Pancreas (tissue), 10 donors: ENCODE measurements around the gene MT1H. TPM values are rescaled to one million over a fixed set of nuclear protein-coding genes. Genes with fewer than 3 reads are reported as not detected.

Source experiments
- ATAC-seq, 4 donors: fragments of 200-7000 bp; cut with Tn5 transposase; one replicate each; pipeline versions ENCODE4 v1.8.0 to v1.9.1; 2020; ENCODE audit warnings: mild to moderate bottlenecking in 4 of 4, moderate library complexity in 4 of 4
- DNase-seq, 6 donors: peaks; one replicate each; pipeline ENCODE4 v3.0.0-alpha.2; 2020
- FAIRE-seq: peaks from 2 replicates; lab custom pipeline; 2012; peaks lifted over from hg19 to GRCh38; lab: Jason Lieb, UNC
- H3K27ac ChIP-seq, 4 donors: fragments of 200-600 bp; sonication (generic); 1 replicate in 3 of 4; 2 replicates in 1 of 4; pipeline versions ENCODE4 v1.5.0 to v1.8.0; 2020
- H3K27me3 ChIP-seq, 4 donors: fragments of 200-600 bp; one replicate each; pipeline ENCODE4 v1.8.0; 2021
- H3K36me3 ChIP-seq, 3 donors: fragments of 200-600 bp; sonication (generic) in 1 of 3; one replicate each; pipeline versions ENCODE4 v1.5.0 to v1.8.0; 2020 to 2021
- H3K4me1 ChIP-seq, 3 donors: fragments of 200-600 bp; one replicate each; pipeline ENCODE4 v1.8.0; 2021
- H3K4me3 ChIP-seq, 4 donors: fragments of 200-600 bp; sonication (generic) in 2 of 4; one replicate each; pipeline versions ENCODE4 v1.5.0 to v1.8.0; 2020 to 2021
- H3K9me3 ChIP-seq, 4 donors: fragments of 200-600 bp; one replicate each; pipeline ENCODE4 v1.8.0; 2021
- CTCF ChIP-seq, 4 donors: fragments of 200-600 bp; sonication (generic) in 3 of 4; IDR thresholded peaks; one replicate each; pipeline versions ENCODE4 v1.5.0 to v1.8.0; 2021; ENCODE audit warnings: antibody characterized with exemption in 4 of 4
- WGBS, 2 donors: extraction: QIAGEN DNeasy Blood & Tissue Kit; methylation state at CpG; one replicate each; pipeline ENCODE4 v1.1.7; 2013; 5-methylcytosine and 5-hydroxymethylcytosine counted together
- intact Hi-C, 3 donors: fragments of 100-400 bp; cut with DNase I; formaldehyde crosslinking; loops; one replicate each; pipeline versions ENCODE4 v1.11.1 to v1.14.2; 2022
- polyA plus RNA-seq, 2 donors: library from polyadenylated mRNA; stranded (reverse); fragments of 200-250 nt; gene quantifications; one replicate each; pipeline ENCODE4 v1.2.3, GENCODE V29; 2013
- total RNA-seq, 6 donors: library from RNA; stranded (reverse); fragmentation: NEBNext Ultra II Directional in 4 of 6; extraction: Animal tissue kit (Norgen Biotek cat#: 25700) in 4 of 6; gene quantifications; one replicate each; pipeline versions ENCODE4 v1.2.1 to v1.2.4, GENCODE V29; 2021 to 2023
- donor health status: healthy with polysubstance abuse.
- donor health status: DM: no; HTN: no; CAD: no; lungs with moderate emphysema.
- donor health status: DM: no; HTN: no; CAD: no.
- donor health status: control.
- donor health status: control.
- donor health status: Bipolar disorder and iron deficiency.
- donor health status: DM: yes; HTN: yes; CAD: no.
- donor health status: DM: no; HTN: no; CAD: no.
- donor health status: DM: no; HTN: no; CAD: no.
- donor health status: DM: yes; HTN: yes; CAD: no.

Gene MT1H
- total and polyA plus RNA-seq, 8 donors: 8.3 to 106 (median 21.1) TPM

GRCh38 chr16:56681939-56682702 lies 12.5 kb downstream of the MT1H start, which contains the start of gene MT1X:
Gene MT1X, plus strand, starts transcription at chr16:56682470. Its CDS starts 71 bp downstream, at chr16:56682541.
- Histone ChIP-seq H3K36me3 (no peaks in the 10 kb centered on the region), H3K27ac (peak within 1 kb of the TSS; percentile 20 to 80 (median 62)), H3K27me3 (no peaks in the 10 kb centered on the region), H3K4me3 (peak within 1 kb of the TSS; percentile 52 to 74 (median 68)), H3K4me1 (peaks cover 0 to 15% (median 3%) of the 10 kb centered on the region in 3 donors), H3K9me3 (no peaks in the 10 kb centered on the region)
- no peak for TF ChIP-seq CTCF (IDR thresholded peaks at IDR 0.05)
- DNase-seq (peak; percentile 93 to 99 (median 97)), ATAC-seq (peak; percentile 91 to 98 (median 92)), FAIRE-seq (no peak)
- intact Hi-C loops: no loop called here
- WGBS, 2 donors: 1% methylated on average over 46 to 49 of the region's 49 CpGs

- intact Hi-C loops: no loop called here
- 5% methylated on average over 8 of the region's 8 CpGs for whole genome bisulfite sequencing, 2 donors
- ATAC-seq (peak; percentile 10 to 22 (median 15)), DNase-seq (peak in 1 of 6 donors; percentile 53), FAIRE-seq (no peak)
- H3K4me1 ChIP-seq: peaks cover 0 to 15% (median 2%) of the 10 kb centered on the region in 3 donors
- H3K27ac ChIP-seq: peak overlapping the region; percentile 20 to 80 (median 62)
- no peaks in the 10 kb centered on the region for H3K36me3 ChIP-seq
- peak overlapping the region; percentile 52 to 74 (median 68) for H3K4me3 ChIP-seq
- H3K9me3 ChIP-seq: no peaks in the 10 kb centered on the region
- no peaks in the 10 kb centered on the region for H3K27me3 ChIP-seq
- no peak for TF ChIP-seq CTCF (IDR thresholded peaks at IDR 0.05)
These were observed 13.2 kb downstream of the MT1H start for GRCh38 chr16:56682703-56683397.

GRCh38 chr16:56683424-56684172 lies 14.0 kb downstream of the MT1H start:
- 25 to 27% methylated on average over 5 of the region's 5 CpGs for WGBS, 2 donors
- H3K27me3 ChIP-seq: no peaks in the 10 kb centered on the region
- H3K36me3 ChIP-seq: no peaks in the 10 kb centered on the region
- DNase-seq (peak in 2 of 6 donors; percentile 45 to 52), ATAC-seq (peak in 1 of 4 donors; percentile 9), FAIRE-seq (no peak)
- peak overlapping the region in 3 of 4 donors; percentile 20 to 72 (median 51) for H3K27ac ChIP-seq
- no peaks in the 10 kb centered on the region for H3K9me3 ChIP-seq
- H3K4me3 ChIP-seq: peak overlapping the region; percentile 52 to 74 (median 68)
- intact Hi-C loops: no loop called here
- TF ChIP-seq CTCF (IDR thresholded peaks at IDR 0.05): no peak
- H3K4me1 ChIP-seq: peaks cover 0 to 9% (median 2%) of the 10 kb centered on the region in 3 donors

- no peaks in the 10 kb centered on the region for H3K36me3 ChIP-seq
- H3K27ac ChIP-seq: peak overlapping the region; percentile 20 to 72 (median 54)
- ATAC-seq: peak in 1 of 4 donors; percentile 5
- FAIRE-seq: no peak
- no peaks in the 10 kb centered on the region for H3K27me3 ChIP-seq
- DNase-seq: peak in 1 of 6 donors; percentile 45
- peak overlapping the region in 2 of 4 donors; percentile 66 to 74 for H3K4me3 ChIP-seq
- H3K9me3 ChIP-seq: no peaks in the 10 kb centered on the region
- intact Hi-C loops: no loop called here
- TF ChIP-seq CTCF (IDR thresholded peaks at IDR 0.05): no peak
- 21 to 32% methylated on average over 4 of the region's 4 CpGs for WGBS, 2 donors
- peaks cover 0 to 12% (median 2%) of the 10 kb centered on the region in 3 donors for H3K4me1 ChIP-seq
These were observed 14.8 kb downstream of the MT1H start for GRCh38 chr16:56684256-56684925.
